SK-N-SH (cell line): Measurements from ENCODE around the gene LACTBL1. TPM values are rescaled to one million over a fixed set of nuclear protein-coding genes. Genes with fewer than 3 reads are reported as not detected.
"Not testable (repeated sequence)": the region's sequence is repeated elsewhere in the genome, so short reads cannot be mapped to it uniquely, and the experiment has no call there.

ENCODE experiments used
- CTCF ChIA-PET: fragments of 300-600, 350-600 bp; formaldehyde crosslinking; extraction: SDS; loops from one replicate; lab custom pipeline; 2021; lab: Yijun Ruan, JAX
- POLR2A ChIA-PET: fragments of 350-600 bp; sonication (Branson Sonifier 250); formaldehyde crosslinking; extraction: SDS; loops from one replicate; lab custom pipeline; 2020; ENCODE audit warnings: antibody characterized with exemption, inconsistent platforms; lab: Yijun Ruan, JAX
- DNase-seq: peaks from one replicate; pipeline ENCODE4 v3.0.0; 2012
- H2AFZ ChIP-seq: fragments of 200-600 bp; sonication (generic); 2 replicates; pipeline ENCODE4 v1.8.1; 2016; ENCODE audit warnings: antibody characterized with exemption, mild to moderate bottlenecking, low read depth
- H3F3A ChIP-seq: fragments of 200-600 bp; sonication (generic); replicated peaks from 2 replicates; pipeline ENCODE3; 2016; ENCODE audit warnings: antibody characterized with exemption, mild to moderate bottlenecking; ENCODE audit not compliant: insufficient read depth
- H3K27ac ChIP-seq, 2 experiments: fragments of 200-500 bp in 1 of 2; fragments of 200-600 bp in 1 of 2; sonication (Bioruptor generic) in 1 of 2; sonication (generic), shearing (Covaris generic) in 1 of 2; 2 replicates each; pipeline versions ENCODE4 v1.5.1 to v1.6.1; 2014 to 2016; ENCODE audit warnings: low read depth in 2 of 2, inconsistent platforms in 1 of 2, low read length in 1 of 2, mild to moderate bottlenecking in 1 of 2, mixed read lengths in 1 of 2
- H3K27me3 ChIP-seq: fragments of 200-600 bp; sonication (generic), shearing (Covaris generic); 2 replicates; pipeline ENCODE4 v1.6.1; 2016; ENCODE audit warnings: mixed run types; ENCODE audit not compliant: insufficient read depth
- H3K36me3 ChIP-seq, 2 experiments: fragments of 200-500 bp in 1 of 2; fragments of 200-600 bp in 1 of 2; sonication (Bioruptor generic) in 1 of 2; sonication (generic) in 1 of 2; replicated peaks in 1 of 2; 2 replicates each; pipeline versions ENCODE3 to v1.5.1; 2014 to 2016; ENCODE audit warnings: low read length in 1 of 2, mild to moderate bottlenecking in 1 of 2; ENCODE audit not compliant: insufficient read depth in 2 of 2, control insufficient read depth in 1 of 2
- H3K4me1 ChIP-seq, 2 experiments: fragments of 200-500 bp in 1 of 2; fragments of 200-600 bp in 1 of 2; sonication (Bioruptor generic) in 1 of 2; sonication (generic), shearing (Covaris generic) in 1 of 2; 2 replicates each; pipeline versions ENCODE4 v1.5.1 to v1.6.1; 2014 to 2016; ENCODE audit warnings: low read depth in 1 of 2, low read length in 1 of 2, mixed run types in 1 of 2; ENCODE audit not compliant: insufficient read depth in 2 of 2, control insufficient read depth in 1 of 2
- H3K4me2 ChIP-seq: fragments of 200-600 bp; sonication (generic), shearing (Covaris generic); 2 replicates; pipeline ENCODE4 v1.6.1; 2017; ENCODE audit warnings: mixed run types
- H3K4me3 ChIP-seq, 2 experiments: fragments of 200-500 bp in 1 of 2; fragments of 200-600 bp in 1 of 2; sonication (Bioruptor generic) in 1 of 2; sonication (generic), shearing (Covaris generic) in 1 of 2; 2 replicates each; pipeline versions ENCODE4 v1.5.1 to v1.8.1; 2014 to 2016; ENCODE audit warnings: low read depth in 2 of 2, inconsistent platforms in 1 of 2, low read length in 1 of 2, mild to moderate bottlenecking in 1 of 2, mixed read lengths in 1 of 2, moderate library complexity in 1 of 2
- H3K79me2 ChIP-seq: fragments of 200-600 bp; sonication (generic); 2 replicates; pipeline ENCODE4 v1.8.1; 2017; ENCODE audit warnings: mild to moderate bottlenecking; ENCODE audit not compliant: insufficient read depth
- H3K9ac ChIP-seq: fragments of 200-600 bp; sonication (generic); 2 replicates; pipeline ENCODE4 v1.6.1; 2017; ENCODE audit warnings: mixed run types
- H3K9me2 ChIP-seq: fragments of 200-600 bp; sonication (generic); 2 replicates; pipeline ENCODE4 v1.6.1; 2017; ENCODE audit warnings: mixed run types
- H3K9me3 ChIP-seq: fragments of 200-600 bp; sonication (generic); 2 replicates; pipeline ENCODE4 v1.6.1; 2017; ENCODE audit warnings: mixed run types, mild to moderate bottlenecking, moderate library complexity
- H4K20me1 ChIP-seq: fragments of 200-600 bp; sonication (generic); 2 replicates; pipeline ENCODE4 v1.6.1; 2017; ENCODE audit warnings: mild to moderate bottlenecking, mixed run types; ENCODE audit not compliant: insufficient read depth
- FOSL2 ChIP-seq: IDR thresholded peaks from 2 replicates; pipeline ENCODE4 v1.4.0; 2012; ENCODE audit warnings: low read depth, mild to moderate bottlenecking, moderate library complexity, borderline replicate concordance
- MAX ChIP-seq: IDR thresholded peaks from 2 replicates; pipeline ENCODE4 v1.4.0; 2012; ENCODE audit warnings: low read depth
- RCOR1 ChIP-seq: fragments of 150-350 bp; IDR thresholded peaks from 2 replicates; pipeline ENCODE4 v1.6.1; 2017; ENCODE audit warnings: antibody characterized with exemption, low read length
- SIN3A ChIP-seq: IDR thresholded peaks from 2 replicates; pipeline ENCODE4 v1.6.1; 2012; ENCODE audit warnings: low read depth, mild to moderate bottlenecking, low read length, moderate library complexity, borderline replicate concordance
- USF1 ChIP-seq: IDR thresholded peaks from 2 replicates; pipeline ENCODE4 v1.4.0; 2012; ENCODE audit warnings: low read depth, borderline replicate concordance
- WGBS: methylation state at CpG from one replicate; pipeline ENCODE4 v1.1.6; 2017; ENCODE audit warnings: low lambda C conversion rate; 5-methylcytosine and 5-hydroxymethylcytosine counted together
- polyA plus RNA-seq, 3 experiments: library from polyadenylated mRNA; depleted of rRNA; stranded (reverse); fragments of >200 nt; gene quantifications; 2 replicates each; pipeline ENCODE4 v1.2.3, GENCODE V29; 2012

Gene LACTBL1
- polyA plus RNA-seq, 1 of the 3 experiments (the other 2 are of a cell fraction), result not detected

- H3K4me3 ChIP-seq, result no peak overlapping the region
- H3K79me2 ChIP-seq, result no peaks in the 10 kb centered on the region
- ChIA-PET POLR2A (no interaction called here), CTCF (no interaction called here)
- no peaks in the 10 kb centered on the region for H3K9me3 ChIP-seq
- no peak overlapping the region for H3K4me2 ChIP-seq
- no peak overlapping the region for H2AFZ ChIP-seq
- 72% methylated on average over 4 of the region's 4 CpGs for WGBS
- H3K9me2 ChIP-seq, result no peaks in the 10 kb centered on the region
- no peaks in the 10 kb centered on the region for H4K20me1 ChIP-seq
- H3K27me3 ChIP-seq, result no peaks in the 10 kb centered on the region; the same call in 1 of the 2 replicates
- no peaks in the 10 kb centered on the region for H3K4me1 ChIP-seq
- DNase-seq, result no peak
- no peaks in the 10 kb centered on the region for H3F3A ChIP-seq
- H3K36me3 ChIP-seq, result no peaks in the 10 kb centered on the region
- TF ChIP-seq RCOR1 (no peak), SIN3A (no peak), MAX (no peak)
- H3K9ac ChIP-seq, result no peak overlapping the region
- no peak overlapping the region for H3K27ac ChIP-seq
Observed at GRCh38 chr1:23007106-23007505, 34.4 kb upstream of the LACTBL1 start.

- H3K27me3 ChIP-seq, H3K79me2 ChIP-seq, H3K9me3 ChIP-seq, H3K27ac ChIP-seq, H3K9me2 ChIP-seq, H3K4me3 ChIP-seq, H3K9ac ChIP-seq, POLR2A ChIA-PET, H2AFZ ChIP-seq, DNase-seq, H4K20me1 ChIP-seq, H3K4me2 ChIP-seq, H3K36me3 ChIP-seq, CTCF ChIA-PET, H3F3A ChIP-seq, H3K4me1 ChIP-seq: not testable (repeated sequence)
- 86% methylated on average over 3 of the region's 3 CpGs for WGBS
Observed at GRCh38 chr1:23004769-23005168, 32.1 kb upstream of the LACTBL1 start.

- H3K9me2 ChIP-seq, result no peaks in the 10 kb centered on the region
- no peaks in the 10 kb centered on the region; the same call in 1 of the 2 replicates for H3K27me3 ChIP-seq
- H3K27ac ChIP-seq, result no peak overlapping the region
- no peak overlapping the region for H3K4me3 ChIP-seq
- H2AFZ ChIP-seq, result no peak overlapping the region
- no peaks in the 10 kb centered on the region for H3K36me3 ChIP-seq
- H3K79me2 ChIP-seq, result no peaks in the 10 kb centered on the region
- H3K4me2 ChIP-seq, result no peak overlapping the region
- ChIA-PET POLR2A (no interaction called here), CTCF (no interaction called here)
- H3K9ac ChIP-seq, result no peak overlapping the region
- H3F3A ChIP-seq, result no peaks in the 10 kb centered on the region
- H3K4me1 ChIP-seq, result no peaks in the 10 kb centered on the region
- no peak for DNase-seq
- no peaks in the 10 kb centered on the region for H3K9me3 ChIP-seq
- 82% methylated on average over 3 of the region's 3 CpGs for WGBS
- TF ChIP-seq FOSL2 (no peak), USF1 (no peak)
- H4K20me1 ChIP-seq, result no peaks in the 10 kb centered on the region
Observed at GRCh38 chr1:23004112-23004511, 31.4 kb upstream of the LACTBL1 start.

GRCh38 chr1:23002218-23002617 lies 29.6 kb upstream of the LACTBL1 start:
- H3K9me2 ChIP-seq, H3K36me3 ChIP-seq, POLR2A ChIA-PET, H3K9me3 ChIP-seq, DNase-seq, H4K20me1 ChIP-seq, H3K79me2 ChIP-seq, H3F3A ChIP-seq, H3K27ac ChIP-seq, H3K4me3 ChIP-seq, H3K9ac ChIP-seq, H3K4me2 ChIP-seq, H3K27me3 ChIP-seq, H3K4me1 ChIP-seq, H2AFZ ChIP-seq: not testable (repeated sequence)
- CTCF ChIA-PET, result interaction anchor here (1.1 kb wide), 1 partner anchor 25 kb away, joined by 3 read pairs; no protein-coding TSS in a partner anchor
- WGBS, result 57% methylated on average over 5 of the region's 7 CpGs

- H3F3A ChIP-seq, H3K79me2 ChIP-seq, DNase-seq, H3K9me2 ChIP-seq, H3K4me3 ChIP-seq, H3K27ac ChIP-seq, H2AFZ ChIP-seq, H3K9ac ChIP-seq, H3K4me2 ChIP-seq, H3K27me3 ChIP-seq, POLR2A ChIA-PET, H3K4me1 ChIP-seq, H4K20me1 ChIP-seq, H3K36me3 ChIP-seq: not testable (repeated sequence)
- WGBS, result 43% methylated on average over 3 of the region's 3 CpGs
- CTCF ChIA-PET, result interaction anchor here (0.6 kb wide), 2 partner anchors 9 to 185 kb away, joined by 3 read pairs; no protein-coding TSS in a partner anchor
- H3K9me3 ChIP-seq, result peaks cover 11% of the 10 kb centered on the region; the same call in 1 of the 2 replicates
Observed at GRCh38 chr1:23000133-23000532, 27.5 kb upstream of the LACTBL1 start.
